H1 (cell line): Measurements from ENCODE around the gene KREMEN1. TPM values are rescaled to one million over a fixed set of nuclear protein-coding genes. Genes with fewer than 3 reads are reported as not detected.

Source experiments
- CTCF ChIA-PET: fragments of 300-600 bp; sonication (Branson Sonifier 250); formaldehyde crosslinking; loops from one replicate; lab custom pipeline; 2021; ENCODE audit not compliant: partially characterized antibody; lab: Charles Lee
- POLR2A ChIA-PET: fragments of 300-600 bp; sonication (Branson Sonifier 250); formaldehyde crosslinking; loops from one replicate; lab custom pipeline; 2021; ENCODE audit warnings: inconsistent platforms; ENCODE audit not compliant: partially characterized antibody; lab: Charles Lee
- DNase-seq, 2 experiments: peaks; one replicate each; pipeline versions ENCODE4 v3.0.0 to v3.0.0-alpha.2; 2010 to 2022; ENCODE audit warnings: low spot score in 2 of 2, low read depth in 1 of 2, mixed read lengths in 1 of 2
- FAIRE-seq: peaks from 2 replicates; lab custom pipeline; 2011; peaks lifted over from hg19 to GRCh38; lab: Jason Lieb, UNC
- H2AFZ ChIP-seq: 2 replicates; pipeline ENCODE4 v1.8.1; 2012; ENCODE audit warnings: low read length, inconsistent platforms
- H2AK5ac ChIP-seq: 2 replicates; pipeline ENCODE4 v1.6.1; 2013; ENCODE audit warnings: low read depth, low read length
- H2BK120ac ChIP-seq: replicated peaks from 2 replicates; pipeline ENCODE3; 2013; ENCODE audit warnings: low read depth, low read length, inconsistent platforms
- H2BK12ac ChIP-seq: 2 replicates; pipeline ENCODE4 v1.6.1; 2013; ENCODE audit warnings: low read depth, low read length
- H2BK15ac ChIP-seq: 2 replicates; pipeline ENCODE4 v1.6.1; 2013; ENCODE audit warnings: low read length
- H2BK20ac ChIP-seq: 2 replicates; pipeline ENCODE4 v1.6.1; 2013; ENCODE audit warnings: low read length
- H2BK5ac ChIP-seq: 2 replicates; pipeline ENCODE4 v1.6.1; 2013; ENCODE audit warnings: low read depth, low read length
- H3K14ac ChIP-seq: 2 replicates; pipeline ENCODE4 v1.6.1; 2013; ENCODE audit warnings: inconsistent platforms; ENCODE audit not compliant: insufficient read length
- H3K18ac ChIP-seq: 2 replicates; pipeline ENCODE4 v1.6.1; 2013; ENCODE audit warnings: low read length; ENCODE audit errors: extremely low read depth
- H3K23ac ChIP-seq: 2 replicates; pipeline ENCODE4 v1.6.1; 2013; ENCODE audit warnings: inconsistent platforms; ENCODE audit not compliant: insufficient read length
- H3K23me2 ChIP-seq: 2 replicates; pipeline ENCODE4 v1.6.1; 2013; ENCODE audit warnings: low read depth, low read length
- H3K27ac ChIP-seq: 2 replicates; pipeline ENCODE4 v1.6.1; 2011; ENCODE audit warnings: low read depth, low read length, inconsistent platforms
- H3K27me3 ChIP-seq, 4 experiments: replicated peaks in 1 of 4; 1 replicate in 1 of 4; 2 replicates in 3 of 4; pipeline versions ENCODE4 v1.6.1 to v1.8.1; 2011 to 2013; ENCODE audit warnings: low read length in 3 of 4, mild to moderate bottlenecking in 3 of 4, inconsistent platforms in 2 of 4, mixed read lengths in 2 of 4, moderate library complexity in 1 of 4; ENCODE audit not compliant: control insufficient read depth in 3 of 4, insufficient read depth in 3 of 4; ENCODE audit errors: extremely low read depth in 1 of 4
- H3K36me3 ChIP-seq, 4 experiments: 2 replicates each; pipeline versions ENCODE4 v1.6.1 to v1.8.1; 2011 to 2013; ENCODE audit warnings: mild to moderate bottlenecking in 4 of 4, low read length in 3 of 4, moderate library complexity in 2 of 4, control low read depth in 1 of 4, inconsistent platforms in 1 of 4; ENCODE audit not compliant: insufficient read depth in 4 of 4, control insufficient read depth in 2 of 4
- H3K4ac ChIP-seq: replicated peaks from 2 replicates; pipeline ENCODE3; 2013; ENCODE audit warnings: low read length, low read depth, mixed read lengths, inconsistent platforms; ENCODE audit not compliant: insufficient read length
- H3K4me1 ChIP-seq, 4 experiments: replicated peaks in 1 of 4; 1 replicate in 1 of 4; 2 replicates in 3 of 4; pipeline versions ENCODE4 v1.6.1 to v1.8.1; 2011 to 2013; ENCODE audit warnings: low read length in 3 of 4, inconsistent platforms in 2 of 4, mixed read lengths in 1 of 4; ENCODE audit not compliant: insufficient read depth in 4 of 4, control insufficient read depth in 3 of 4
- H3K4me2 ChIP-seq, 2 experiments: 2 replicates each; pipeline versions ENCODE4 v1.6.1 to v1.8.1; 2011 to 2013; ENCODE audit warnings: low read depth in 2 of 2, low read length in 2 of 2, control low read depth in 1 of 2, inconsistent platforms in 1 of 2, mild to moderate bottlenecking in 1 of 2; ENCODE audit not compliant: insufficient read depth in 1 of 2
- H3K4me3 ChIP-seq, 4 experiments: fragments of 200-600, 300-600 bp in 1 of 4; sonication (generic), shearing (Covaris generic), sonication (Bioruptor Twin) in 1 of 4; 2 replicates each; pipeline versions ENCODE4 v1.5.1 to v1.8.1; 2011 to 2016; ENCODE audit warnings: low read length in 4 of 4, low read depth in 3 of 4, control low read depth in 2 of 4, inconsistent platforms in 2 of 4, mild to moderate bottlenecking in 2 of 4, mixed read lengths in 1 of 4, moderate library complexity in 1 of 4; ENCODE audit not compliant: insufficient read depth in 2 of 4; ENCODE audit errors: extremely low read depth in 1 of 4
- H3K56ac ChIP-seq: replicated peaks from 2 replicates; pipeline ENCODE3; 2013; ENCODE audit warnings: low read depth, mild to moderate bottlenecking, mixed read lengths, low read length, inconsistent platforms; ENCODE audit not compliant: insufficient read length
- H3K79me1 ChIP-seq: 2 replicates; pipeline ENCODE4 v1.6.1; 2013; ENCODE audit warnings: low read depth, low read length, control low read depth
- H3K79me2 ChIP-seq, 2 experiments: 2 replicates each; pipeline versions ENCODE4 v1.6.1 to v1.8.1; 2012 to 2013; ENCODE audit warnings: low read length in 2 of 2, mild to moderate bottlenecking in 2 of 2, inconsistent platforms in 1 of 2; ENCODE audit not compliant: insufficient read depth in 2 of 2, control insufficient read depth in 1 of 2
- H3K9ac ChIP-seq, 4 experiments: replicated peaks in 1 of 4; 1 replicate in 1 of 4; 2 replicates in 3 of 4; pipeline versions ENCODE4 v1.6.1 to v1.8.1; 2011 to 2013; ENCODE audit warnings: low read depth in 3 of 4, low read length in 3 of 4, control low read depth in 2 of 4, mild to moderate bottlenecking in 2 of 4, moderate library complexity in 2 of 4, inconsistent platforms in 1 of 4; ENCODE audit errors: extremely low read depth in 1 of 4
- H3K9me3 ChIP-seq, 2 experiments: 2 replicates each; pipeline versions ENCODE4 v1.6.1 to v1.8.1; 2012 to 2013; ENCODE audit warnings: mild to moderate bottlenecking in 2 of 2, moderate library complexity in 2 of 2, control low read depth in 1 of 2, inconsistent platforms in 1 of 2, low read depth in 1 of 2, low read length in 1 of 2, mixed read lengths in 1 of 2; ENCODE audit not compliant: insufficient read depth in 2 of 2
- H4K20me1 ChIP-seq, 2 experiments: replicated peaks in 1 of 2; 2 replicates each; pipeline versions ENCODE3 to v1.8.1; 2011 to 2013; ENCODE audit warnings: inconsistent platforms in 2 of 2, low read length in 2 of 2, mild to moderate bottlenecking in 1 of 2; ENCODE audit not compliant: insufficient read depth in 2 of 2, control insufficient read depth in 1 of 2
- H4K5ac ChIP-seq: 2 replicates; pipeline ENCODE4 v1.6.1; 2013; ENCODE audit warnings: low read length, low read depth, mixed read lengths, inconsistent platforms; ENCODE audit not compliant: insufficient read length
- H4K8ac ChIP-seq: 2 replicates; pipeline ENCODE4 v1.8.0; 2013; ENCODE audit warnings: mild to moderate bottlenecking, moderate library complexity, low read length, inconsistent platforms; ENCODE audit not compliant: insufficient read depth; ENCODE audit errors: extremely low read depth
- H4K91ac ChIP-seq: replicated peaks from 2 replicates; pipeline ENCODE3; 2013; ENCODE audit warnings: low read length, mixed read lengths, inconsistent platforms; ENCODE audit not compliant: insufficient read length
- ASH2L ChIP-seq: fragments of 200-600, 300-600 bp; sonication (generic); IDR thresholded peaks from one replicate; pipeline ENCODE4 v1.7.1; 2017; ENCODE audit warnings: low read length
- CBX5 ChIP-seq: fragments of 300-800, 300-1000 bp; sonication (generic); IDR thresholded peaks from 2 replicates; pipeline ENCODE4 v1.7.1; 2016; ENCODE audit warnings: antibody characterized with exemption, low read length, low read depth
- CHD1 ChIP-seq: IDR thresholded peaks from 2 replicates; pipeline ENCODE4 v1.6.1; 2012; ENCODE audit warnings: low read depth, low read length, improper control_type of control experiment
- CREB1 ChIP-seq: IDR thresholded peaks from 2 replicates; pipeline ENCODE4 v1.6.1; 2012; ENCODE audit warnings: inconsistent platforms
- EGR1 ChIP-seq: IDR thresholded peaks from 2 replicates; pipeline ENCODE4 v1.6.1; 2011; ENCODE audit warnings: low read depth, low read length, borderline replicate concordance
- RAD21 ChIP-seq, 2 experiments: IDR thresholded peaks in 1 of 2; conservative IDR thresholded peaks in 1 of 2; 2 replicates each; pipeline ENCODE4 v1.6.1; 2011; ENCODE audit warnings: low read depth in 2 of 2, low read length in 2 of 2, improper control_type of control experiment in 1 of 2, inconsistent platforms in 1 of 2, mild to moderate bottlenecking in 1 of 2, moderate library complexity in 1 of 2
- SP1 ChIP-seq: IDR thresholded peaks from 2 replicates; pipeline ENCODE4 v1.6.1; 2011; ENCODE audit warnings: low read depth, low read length
- SRF ChIP-seq: IDR thresholded peaks from 2 replicates; pipeline ENCODE4 v1.6.1; 2011; ENCODE audit warnings: mild to moderate bottlenecking, low read depth, low read length, moderate library complexity
- SUZ12 ChIP-seq: fragments of 200-600 bp; sonication (generic); IDR thresholded peaks from 2 replicates; pipeline ENCODE4 v1.6.1; 2012; ENCODE audit warnings: mild to moderate bottlenecking, inconsistent platforms, low read length, moderate library complexity, mixed read lengths
- TAF1 ChIP-seq: IDR thresholded peaks from 2 replicates; pipeline ENCODE4 v1.6.1; 2011; ENCODE audit warnings: mild to moderate bottlenecking, low read depth, low read length
- TAF7 ChIP-seq: optimal IDR thresholded peaks from 2 replicates; pipeline ENCODE3; 2011; ENCODE audit warnings: low read depth, mild to moderate bottlenecking, inconsistent platforms, low read length, moderate library complexity, borderline replicate concordance
- TBP ChIP-seq: IDR thresholded peaks from 2 replicates; pipeline ENCODE4 v1.6.1; 2011; ENCODE audit warnings: low read depth, low read length, improper control_type of control experiment
- YY1 ChIP-seq: IDR thresholded peaks from 2 replicates; pipeline ENCODE4 v1.6.1; 2011; ENCODE audit warnings: low read depth, mild to moderate bottlenecking, low read length
- WGBS, 2 experiments: shearing (Covaris generic) in 1 of 2; methylation state at CpG; one replicate each; pipeline versions ENCODE4 v1.1.6 to v1.1.7; 2013 to 2015; ENCODE audit warnings: low lambda C conversion rate in 2 of 2, mixed read lengths in 2 of 2, inconsistent platforms in 1 of 2, low coverage in 1 of 2, missing lambda C conversion rate in 1 of 2; ENCODE audit not compliant: insufficient replicate concordance in 2 of 2, insufficient coverage in 1 of 2, insufficient read length in 1 of 2; ENCODE audit errors: extremely low coverage in 1 of 2, missing lambda C conversion rate in 1 of 2; 5-methylcytosine and 5-hydroxymethylcytosine counted together
- polyA plus RNA-seq, 7 experiments: library from polyadenylated mRNA; depleted of rRNA in 3 of 7; stranded (reverse) in 5 of 7; unstranded in 2 of 7; fragments of >200 nt in 5 of 7; fragments of 200-250 nt in 2 of 7; gene quantifications; 1 replicate in 5 of 7; 2 replicates in 1 of 7; 4 replicates in 1 of 7; pipeline versions ENCODE4 v1.2.1 to v1.2.3, GENCODE V29; 2011 to 2013; ENCODE audit warnings: missing spikeins in 2 of 7, mixed read lengths in 2 of 7
- total RNA-seq: library from RNA; stranded (reverse); fragmentation: NEBNext Ultra II Directional; extraction: Animal tissue kit (Norgen Biotek cat#: 25700); gene quantifications from 2 replicates; pipeline ENCODE4 v1.2.1, GENCODE V29; 2021

KREMEN1 gene
- total and polyA plus RNA-seq, 2 of the 8 experiments (the other 6 are each of a cell fraction or from before 2014, with no cell fraction given) = 2.1 to 3.2 TPM

DNA sequence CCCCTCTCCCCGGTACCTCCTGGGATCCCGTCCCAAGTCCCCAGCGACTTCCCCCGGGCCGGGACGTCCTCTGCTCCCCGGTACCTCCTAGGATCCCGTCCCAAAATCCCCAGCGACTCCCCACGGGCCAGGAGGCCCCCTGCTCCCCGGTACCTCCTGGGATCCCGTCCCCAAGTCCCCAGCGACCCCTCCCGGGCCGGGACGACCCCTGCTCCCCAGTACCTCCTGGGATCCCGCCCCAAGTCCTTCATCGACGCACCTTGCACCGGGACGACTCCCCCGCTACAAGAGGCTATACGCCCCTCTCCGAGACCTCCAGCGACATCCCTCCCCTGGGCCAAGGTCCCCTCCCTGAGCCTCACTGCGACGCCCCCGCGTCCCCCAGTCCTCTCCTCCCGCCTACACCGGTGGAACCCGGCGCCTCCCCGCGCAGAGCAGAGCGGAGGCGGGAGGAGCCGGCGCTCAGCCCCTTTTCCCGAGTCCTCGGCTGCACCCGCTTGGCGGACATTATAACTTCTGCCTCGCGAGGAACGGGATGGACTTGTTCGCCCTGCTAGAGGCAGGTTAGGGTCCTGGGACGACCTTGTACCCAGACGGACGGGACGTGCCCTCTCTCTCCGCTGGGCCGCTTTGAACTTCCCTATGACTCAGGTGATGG lies 912 bp downstream of the KREMEN1 start:
- Histone ChIP-seq H3K4me2 (peak overlapping the region; percentile 79 to 88), H3K79me2 (no peaks in the 10 kb centered on the region), H3K27ac (no peak overlapping the region), H3K79me1 (no peaks in the 10 kb centered on the region), H2BK120ac (no peak overlapping the region), H2BK20ac (no peak overlapping the region), H3K14ac (no peak overlapping the region), H3K9ac (peak overlapping the region in 1 of 4 experiments; percentile 4; a peak in 1 of 7 replicates), H3K18ac (peak overlapping the region; percentile 9; the same call in 1 of the 2 replicates), H3K4ac (no peak overlapping the region), H4K8ac (no peak overlapping the region), H2BK12ac (peak overlapping the region; percentile 41; the same call in 1 of the 2 replicates), H3K56ac (no peak overlapping the region), H3K23ac (no peak overlapping the region), H3K9me3 (no peaks in the 10 kb centered on the region), H2AFZ (0 out of 2 replicates have a peak overlapping the region, but pooled peaks have one; percentile 2), H2BK5ac (no peak overlapping the region), H4K20me1 (peaks cover 3 to 8% of the 10 kb centered on the region in 2 experiments), H4K5ac (no peak overlapping the region), H3K4me1 (peaks cover 3 to 9% (median 7%) of the 10 kb centered on the region in 4 experiments), H3K4me3 (peak overlapping the region; percentile 46 to 65 (median 51)), H3K27me3 (peaks cover 9 to 51% (median 48%) of the 10 kb centered on the region in 4 experiments), H4K91ac (no peak overlapping the region), H3K23me2 (peaks cover 16% of the 10 kb centered on the region), H2BK15ac (no peak overlapping the region), H3K36me3 (no peaks in the 10 kb centered on the region), H2AK5ac (no peak overlapping the region)
- no peak for FAIRE-seq
- DNase-seq = peak in 1 of 2 experiments; percentile 80
- POLR2A ChIA-PET = interaction anchor here (1.0 to 1.5 kb wide), 2 partner anchors 79 to 131 kb away, joined by 3 read pairs; no protein-coding TSS in a partner anchor
- WGBS, 2 experiments = 3% methylated on average over 39 of the region's 53 CpGs; no CpG with 5 or more reads in 1 of the 2 experiments
- CTCF ChIA-PET = interaction anchor here (0.5 to 1.2 kb wide), 4 partner anchors 24 to 80 kb away, joined by 3 read pairs; no protein-coding TSS in a partner anchor
- TF ChIP-seq TAF1 = peak; percentile 49; the same call in 1 of the 2 replicates
- no peak for TF ChIP-seq CBX5
- TF ChIP-seq TBP = 0 out of 2 replicates have a peak, but pooled peaks have one; percentile 3
- peak; percentile 49 for TF ChIP-seq SUZ12
- TF ChIP-seq SRF = no peak
- TF ChIP-seq EGR1 = peak; percentile 87; the same call in 1 of the 2 replicates
- TF ChIP-seq TAF7 = no peak
- TF ChIP-seq CREB1 = no peak
- no peak for TF ChIP-seq CHD1
- peak; percentile 81; the same call in 1 of the 2 replicates for TF ChIP-seq YY1
- TF ChIP-seq RAD21 (IDR thresholded peaks at IDR 0.05 in 1 of 2, conservative IDR thresholded peaks at IDR 0.05 in 1 of 2; ENCODE audit: low read depth in 2 of 2, low read length in 2 of 2) = peak; percentile 15 to 27; a peak in 2 of 4 replicates
- TF ChIP-seq SP1 = no peak
- TF ChIP-seq ASH2L = peak; percentile 58
